ENCODE data around the gene STAG1. TPM values are rescaled to one million over a fixed set of nuclear protein-coding genes. Genes with fewer than 3 reads are reported as not detected.

Gene STAG1
- total and polyA plus RNA-seq, 2 of the 13 experiments (the other 11 are each of a cell fraction or from before 2014, with no cell fraction given), result 6.2 to 25.9 TPM

DNA sequence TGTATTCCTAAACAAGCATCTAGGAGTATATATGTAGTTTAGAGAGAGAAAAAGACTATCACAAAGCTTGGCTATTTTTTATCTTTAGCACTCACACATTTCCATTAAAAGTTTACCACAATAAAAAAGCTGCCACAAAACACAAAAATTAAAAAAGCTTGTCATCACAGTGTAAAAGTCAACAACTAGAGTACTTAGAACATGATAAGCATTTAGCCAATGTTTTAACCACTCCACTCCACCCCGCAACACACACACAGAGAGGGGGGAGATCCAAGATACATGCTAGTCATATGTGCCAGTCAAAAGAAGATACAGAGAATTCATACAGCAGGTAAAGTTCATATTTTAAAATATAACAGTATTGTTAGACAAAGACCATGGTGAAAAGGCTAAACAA lies 79.7 kb downstream of the STAG1 start (continued):
- TF ChIP-seq, protein P1, sequence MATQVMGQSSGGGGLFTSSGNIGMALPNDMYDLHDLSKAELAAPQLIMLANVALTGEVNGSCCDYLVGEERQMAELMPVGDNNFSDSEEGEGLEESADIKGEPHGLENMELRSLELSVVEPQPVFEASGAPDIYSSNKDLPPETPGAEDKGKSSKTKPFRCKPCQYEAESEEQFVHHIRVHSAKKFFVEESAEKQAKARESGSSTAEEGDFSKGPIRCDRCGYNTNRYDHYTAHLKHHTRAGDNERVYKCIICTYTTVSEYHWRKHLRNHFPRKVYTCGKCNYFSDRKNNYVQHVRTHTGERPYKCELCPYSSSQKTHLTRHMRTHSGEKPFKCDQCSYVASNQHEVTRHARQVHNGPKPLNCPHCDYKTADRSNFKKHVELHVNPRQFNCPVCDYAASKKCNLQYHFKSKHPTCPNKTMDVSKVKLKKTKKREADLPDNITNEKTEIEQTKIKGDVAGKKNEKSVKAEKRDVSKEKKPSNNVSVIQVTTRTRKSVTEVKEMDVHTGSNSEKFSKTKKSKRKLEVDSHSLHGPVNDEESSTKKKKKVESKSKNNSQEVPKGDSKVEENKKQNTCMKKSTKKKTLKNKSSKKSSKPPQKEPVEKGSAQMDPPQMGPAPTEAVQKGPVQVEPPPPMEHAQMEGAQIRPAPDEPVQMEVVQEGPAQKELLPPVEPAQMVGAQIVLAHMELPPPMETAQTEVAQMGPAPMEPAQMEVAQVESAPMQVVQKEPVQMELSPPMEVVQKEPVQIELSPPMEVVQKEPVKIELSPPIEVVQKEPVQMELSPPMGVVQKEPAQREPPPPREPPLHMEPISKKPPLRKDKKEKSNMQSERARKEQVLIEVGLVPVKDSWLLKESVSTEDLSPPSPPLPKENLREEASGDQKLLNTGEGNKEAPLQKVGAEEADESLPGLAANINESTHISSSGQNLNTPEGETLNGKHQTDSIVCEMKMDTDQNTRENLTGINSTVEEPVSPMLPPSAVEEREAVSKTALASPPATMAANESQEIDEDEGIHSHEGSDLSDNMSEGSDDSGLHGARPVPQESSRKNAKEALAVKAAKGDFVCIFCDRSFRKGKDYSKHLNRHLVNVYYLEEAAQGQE (IDR thresholded peaks at IDR 0.05; ENCODE audit: borderline replicate concordance in 1 of 2, low read depth in 1 of 2, low read length in 2 of 2), result no peak
- TF ChIP-seq GATA4 (IDR thresholded peaks at IDR 0.05; ENCODE audit: borderline replicate concordance, low read depth), result no peak
- TF ChIP-seq SRY (CRISPR knock-in tag; IDR thresholded peaks at IDR 0.05), result no peak
- no peak for TF ChIP-seq ZC3H4 (CRISPR knock-in tag; IDR thresholded peaks at IDR 0.05; ENCODE audit: borderline replicate concordance)
- TF ChIP-seq ZNF749 (CRISPR knock-in tag; IDR thresholded peaks at IDR 0.05; ENCODE audit: borderline replicate concordance), result no peak

DNA sequence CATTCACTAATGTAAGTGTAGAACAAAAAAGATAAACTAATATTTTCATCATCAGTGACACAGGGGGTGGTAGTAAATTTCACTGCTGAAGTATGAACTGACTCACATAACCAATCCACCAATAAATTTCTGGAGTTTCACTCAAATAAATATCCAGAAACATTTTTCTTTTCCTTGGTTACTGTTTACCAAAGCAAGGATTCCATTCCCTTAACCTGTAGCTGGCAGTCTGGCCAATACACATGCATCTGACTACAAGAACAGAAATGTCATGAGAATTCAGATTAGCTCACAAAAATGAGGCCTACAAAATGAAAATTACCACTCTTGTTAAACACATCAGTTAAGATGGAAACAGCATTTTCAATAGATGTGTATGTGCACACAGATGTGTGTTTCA lies 80.3 kb downstream of the STAG1 start:
- CTCF ChIA-PET (ENCODE audit: low intra/inter-chr PET ratio, low total read pairs), result no interaction called here
- Histone ChIP-seq H2AFZ (ENCODE audit: low read length) (no peak overlapping the region), H3K9ac (ENCODE audit: insufficient read depth, low read depth, low read length) (no peak overlapping the region), H4K20me1 (ENCODE audit: insufficient read depth, low read length) (no peaks in the 10 kb centered on the region), H3K27ac (ENCODE audit: extremely low read length, insufficient read depth, low read length) (no peak overlapping the region), H3K79me2 (ENCODE audit: insufficient read depth, low read length) (peaks cover 43% of the 10 kb centered on the region), H3K4me2 (ENCODE audit: low read depth, low read length) (no peak overlapping the region), H3K9me3 (ENCODE audit: low read length) (no peaks in the 10 kb centered on the region), H3K36me3 (replicated peaks in 1 of 2; ENCODE audit: control insufficient read depth in 1 of 2, insufficient read depth in 2 of 2, low read length in 2 of 2) (no peaks in the 10 kb centered on the region; a peak in 1 of 5 replicates), H3K4me3 (replicated peaks in 1 of 3; ENCODE audit: insufficient read depth in 1 of 3, low read depth in 2 of 3, low read length in 3 of 3) (no peak overlapping the region), H3K27me3 (ENCODE audit: control insufficient read depth in 1 of 2, insufficient read depth in 2 of 2, low read length in 2 of 2) (no peaks in the 10 kb centered on the region), H3K4me1 (ENCODE audit: insufficient read depth, low read length) (peaks cover 12% of the 10 kb centered on the region; the same call in 1 of the 2 replicates)
- DNase-seq (ENCODE audit: low spot score) (no peak), FAIRE-seq (no peak), ATAC-seq (no peak)
- POLR2A ChIA-PET, result no interaction called here
- TF ChIP-seq, protein P2, sequence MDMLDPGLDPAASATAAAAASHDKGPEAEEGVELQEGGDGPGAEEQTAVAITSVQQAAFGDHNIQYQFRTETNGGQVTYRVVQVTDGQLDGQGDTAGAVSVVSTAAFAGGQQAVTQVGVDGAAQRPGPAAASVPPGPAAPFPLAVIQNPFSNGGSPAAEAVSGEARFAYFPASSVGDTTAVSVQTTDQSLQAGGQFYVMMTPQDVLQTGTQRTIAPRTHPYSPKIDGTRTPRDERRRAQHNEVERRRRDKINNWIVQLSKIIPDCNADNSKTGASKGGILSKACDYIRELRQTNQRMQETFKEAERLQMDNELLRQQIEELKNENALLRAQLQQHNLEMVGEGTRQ (IDR thresholded peaks at IDR 0.05; ENCODE audit: low read depth, low read length), result no peak
- TF ChIP-seq, protein P2 (CRISPR knock-in tag; IDR thresholded peaks at IDR 0.05; ENCODE audit: borderline replicate concordance), result no peak
- TF ChIP-seq, protein P3, sequence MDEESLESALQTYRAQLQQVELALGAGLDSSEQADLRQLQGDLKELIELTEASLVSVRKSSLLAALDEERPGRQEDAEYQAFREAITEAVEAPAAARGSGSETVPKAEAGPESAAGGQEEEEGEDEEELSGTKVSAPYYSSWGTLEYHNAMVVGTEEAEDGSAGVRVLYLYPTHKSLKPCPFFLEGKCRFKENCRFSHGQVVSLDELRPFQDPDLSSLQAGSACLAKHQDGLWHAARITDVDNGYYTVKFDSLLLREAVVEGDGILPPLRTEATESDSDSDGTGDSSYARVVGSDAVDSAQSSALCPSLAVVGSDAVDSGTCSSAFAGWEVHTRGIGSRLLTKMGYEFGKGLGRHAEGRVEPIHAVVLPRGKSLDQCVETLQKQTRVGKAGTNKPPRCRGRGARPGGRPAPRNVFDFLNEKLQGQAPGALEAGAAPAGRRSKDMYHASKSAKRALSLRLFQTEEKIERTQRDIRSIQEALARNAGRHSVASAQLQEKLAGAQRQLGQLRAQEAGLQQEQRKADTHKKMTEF (CRISPR knock-in tag; IDR thresholded peaks at IDR 0.05), result no peak
- TF ChIP-seq, protein P4, sequence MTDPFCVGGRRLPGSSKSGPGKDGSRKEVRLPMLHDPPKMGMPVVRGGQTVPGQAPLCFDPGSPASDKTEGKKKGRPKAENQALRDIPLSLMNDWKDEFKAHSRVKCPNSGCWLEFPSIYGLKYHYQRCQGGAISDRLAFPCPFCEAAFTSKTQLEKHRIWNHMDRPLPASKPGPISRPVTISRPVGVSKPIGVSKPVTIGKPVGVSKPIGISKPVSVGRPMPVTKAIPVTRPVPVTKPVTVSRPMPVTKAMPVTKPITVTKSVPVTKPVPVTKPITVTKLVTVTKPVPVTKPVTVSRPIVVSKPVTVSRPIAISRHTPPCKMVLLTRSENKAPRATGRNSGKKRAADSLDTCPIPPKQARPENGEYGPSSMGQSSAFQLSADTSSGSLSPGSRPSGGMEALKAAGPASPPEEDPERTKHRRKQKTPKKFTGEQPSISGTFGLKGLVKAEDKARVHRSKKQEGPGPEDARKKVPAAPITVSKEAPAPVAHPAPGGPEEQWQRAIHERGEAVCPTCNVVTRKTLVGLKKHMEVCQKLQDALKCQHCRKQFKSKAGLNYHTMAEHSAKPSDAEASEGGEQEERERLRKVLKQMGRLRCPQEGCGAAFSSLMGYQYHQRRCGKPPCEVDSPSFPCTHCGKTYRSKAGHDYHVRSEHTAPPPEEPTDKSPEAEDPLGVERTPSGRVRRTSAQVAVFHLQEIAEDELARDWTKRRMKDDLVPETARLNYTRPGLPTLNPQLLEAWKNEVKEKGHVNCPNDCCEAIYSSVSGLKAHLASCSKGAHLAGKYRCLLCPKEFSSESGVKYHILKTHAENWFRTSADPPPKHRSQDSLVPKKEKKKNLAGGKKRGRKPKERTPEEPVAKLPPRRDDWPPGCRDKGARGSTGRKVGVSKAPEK (CRISPR knock-in tag; IDR thresholded peaks at IDR 0.05; ENCODE audit: borderline replicate concordance), result no peak
- TF ChIP-seq KAT8 (CRISPR knock-in tag; IDR thresholded peaks at IDR 0.05) (no peak), RCOR2 (CRISPR knock-in tag; IDR thresholded peaks at IDR 0.05) (no peak), HHEX (CRISPR knock-in tag; IDR thresholded peaks at IDR 0.05) (no peak)
- intact Hi-C loops (cut with micrococcal nuclease; ENCODE audit: unreplicated experiment), result no loop called here
- no TSS peak for BruUV-seq (replicated peaks)
- in situ Hi-C loops (cut with HindIII; ENCODE audit: extremely low pct_ligation_motif_present, low pct_unique_long_range_greater_than_20kb), result no loop called here

All from HepG2 (cell line).